OCI-LY3 (cell line): ENCODE measurements around the gene HSD11B1.

ENCODE experiments used
- EZH2phosphoT487 ChIP-seq: fragments of 200-600 bp; shearing (Covaris generic); IDR thresholded peaks from 2 replicates; pipeline ENCODE4 v1.6.1; 2018; ENCODE audit warnings: antibody characterized with exemption, mixed run types, low read depth
- TF ChIP-seq, protein P1 (sequence below): fragments of 200-600, 300-600 bp; sonication (generic); IDR thresholded peaks from 2 replicates; pipeline ENCODE4 v1.5.1; 2014; ENCODE audit warnings: antibody characterized with exemption, low read length, low read depth

DNA sequence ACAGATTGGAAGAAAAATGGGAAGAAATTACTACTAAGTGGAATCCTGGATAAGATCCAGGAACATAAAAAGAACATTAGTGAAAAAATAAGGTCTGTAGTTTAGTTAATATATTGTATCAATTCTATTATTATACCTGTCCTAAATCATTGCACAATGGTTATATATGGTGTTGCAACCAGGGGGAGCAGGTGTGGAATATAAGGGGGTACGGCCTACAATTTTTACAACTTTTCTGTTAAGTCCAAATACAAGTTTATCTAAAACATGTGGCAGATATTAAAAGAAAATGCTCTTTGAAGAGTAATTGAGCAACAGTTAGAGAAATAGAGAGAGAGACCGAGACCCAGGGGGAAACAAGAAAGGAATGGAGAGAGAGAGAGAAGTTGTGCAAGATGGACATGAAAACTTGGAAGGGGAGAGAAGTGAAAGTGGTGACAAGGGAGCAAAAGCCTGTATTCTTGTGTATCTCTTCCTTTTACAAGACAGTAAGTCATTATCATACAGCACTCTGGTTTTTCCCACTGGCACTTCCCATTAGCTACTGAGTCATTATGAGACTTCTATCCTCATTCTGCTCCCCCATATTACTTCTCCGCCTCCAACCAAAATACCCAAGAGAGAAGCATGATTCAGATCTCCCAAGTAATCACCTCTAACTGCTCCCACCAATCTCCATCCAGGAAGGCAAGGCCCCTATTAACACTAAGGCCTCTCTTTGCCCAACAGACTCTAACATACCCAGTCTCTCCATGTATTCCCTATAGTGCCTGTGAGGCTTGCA lies 29.0 kb downstream of the HSD11B1 start:
- TF ChIP-seq, protein P1, sequence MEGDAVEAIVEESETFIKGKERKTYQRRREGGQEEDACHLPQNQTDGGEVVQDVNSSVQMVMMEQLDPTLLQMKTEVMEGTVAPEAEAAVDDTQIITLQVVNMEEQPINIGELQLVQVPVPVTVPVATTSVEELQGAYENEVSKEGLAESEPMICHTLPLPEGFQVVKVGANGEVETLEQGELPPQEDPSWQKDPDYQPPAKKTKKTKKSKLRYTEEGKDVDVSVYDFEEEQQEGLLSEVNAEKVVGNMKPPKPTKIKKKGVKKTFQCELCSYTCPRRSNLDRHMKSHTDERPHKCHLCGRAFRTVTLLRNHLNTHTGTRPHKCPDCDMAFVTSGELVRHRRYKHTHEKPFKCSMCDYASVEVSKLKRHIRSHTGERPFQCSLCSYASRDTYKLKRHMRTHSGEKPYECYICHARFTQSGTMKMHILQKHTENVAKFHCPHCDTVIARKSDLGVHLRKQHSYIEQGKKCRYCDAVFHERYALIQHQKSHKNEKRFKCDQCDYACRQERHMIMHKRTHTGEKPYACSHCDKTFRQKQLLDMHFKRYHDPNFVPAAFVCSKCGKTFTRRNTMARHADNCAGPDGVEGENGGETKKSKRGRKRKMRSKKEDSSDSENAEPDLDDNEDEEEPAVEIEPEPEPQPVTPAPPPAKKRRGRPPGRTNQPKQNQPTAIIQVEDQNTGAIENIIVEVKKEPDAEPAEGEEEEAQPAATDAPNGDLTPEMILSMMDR, result no peak
- no peak for TF ChIP-seq EZH2phosphoT487
